ENCODE measurements around the gene SMU1.
"Not testable (repeated sequence)": the region's sequence is repeated elsewhere in the genome, so short reads cannot be mapped to it uniquely, and the experiment has no call there.

SMU1 gene

DNA sequence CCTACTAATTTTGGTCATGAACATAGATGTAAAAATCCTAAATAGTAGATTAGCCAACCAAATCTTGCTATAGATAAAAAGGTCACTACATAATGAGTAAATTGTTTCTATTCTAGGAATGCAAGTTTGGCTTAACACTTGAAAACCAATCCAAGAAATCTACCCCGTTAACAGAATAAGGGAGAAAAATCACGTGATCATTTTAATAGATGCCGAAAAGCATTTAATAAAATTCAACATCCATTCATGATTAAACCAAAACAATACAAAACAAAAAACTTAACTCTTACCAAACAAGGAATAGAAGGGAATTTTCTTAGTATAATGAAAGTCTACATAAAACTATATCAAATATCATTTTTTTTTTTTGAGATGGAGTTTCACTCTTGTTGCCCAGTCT is 20.7 kb upstream of the SMU1 start:
- DNase-seq (ENCODE audit: insufficient read length, low spot score) (no peak), FAIRE-seq (no peak)
- TF ChIP-seq POLR2A (IDR thresholded peaks at IDR 0.05; ENCODE audit: low read depth, low read length): no peak

DNA sequence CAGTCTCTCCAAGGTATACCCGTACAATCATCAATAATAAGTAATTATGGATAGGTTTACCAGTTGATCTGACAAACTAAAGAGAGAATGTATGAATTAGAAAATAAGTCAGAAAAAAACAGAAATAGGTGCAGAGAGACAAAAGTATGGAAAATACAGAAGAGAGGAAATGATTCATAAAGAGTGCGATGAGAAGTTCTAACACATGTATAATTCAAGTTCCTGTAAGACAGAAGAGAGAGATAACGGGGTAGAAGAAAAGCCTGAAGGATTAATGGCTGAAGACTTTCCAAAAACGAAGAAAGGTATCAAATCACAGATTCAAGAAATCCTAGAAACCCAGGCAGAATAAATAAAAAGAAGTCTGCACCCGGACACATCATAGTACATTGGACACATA is 16.2 kb upstream of the SMU1 start:
- no peak for TF ChIP-seq POLR2A (IDR thresholded peaks at IDR 0.05; ENCODE audit: low read depth, low read length)
- FAIRE-seq (no peak), DNase-seq (ENCODE audit: insufficient read length, low spot score) (no peak)

DNA sequence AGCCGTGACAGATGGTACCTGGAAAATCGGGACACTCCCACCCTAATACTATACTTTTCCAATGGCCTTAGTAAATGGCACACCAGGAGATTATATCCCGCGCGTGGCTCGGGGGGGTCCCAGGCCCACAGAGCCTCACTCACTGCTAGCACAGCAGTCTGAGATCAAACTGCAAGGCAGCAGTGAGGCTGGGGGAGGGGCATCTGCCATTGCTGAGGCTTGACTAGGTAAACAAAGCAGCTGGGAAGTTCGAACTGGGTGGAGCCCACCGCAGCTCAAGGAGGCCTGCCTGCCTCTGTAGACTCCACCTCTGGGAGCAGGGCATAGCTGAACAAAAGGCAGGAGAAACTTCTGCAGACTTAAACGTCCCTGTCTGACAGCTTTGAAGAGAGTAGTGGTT is 9.2 kb upstream of the SMU1 start:
- FAIRE-seq; DNase-seq (ENCODE audit: insufficient read length, low spot score): not testable (repeated sequence)

DNA sequence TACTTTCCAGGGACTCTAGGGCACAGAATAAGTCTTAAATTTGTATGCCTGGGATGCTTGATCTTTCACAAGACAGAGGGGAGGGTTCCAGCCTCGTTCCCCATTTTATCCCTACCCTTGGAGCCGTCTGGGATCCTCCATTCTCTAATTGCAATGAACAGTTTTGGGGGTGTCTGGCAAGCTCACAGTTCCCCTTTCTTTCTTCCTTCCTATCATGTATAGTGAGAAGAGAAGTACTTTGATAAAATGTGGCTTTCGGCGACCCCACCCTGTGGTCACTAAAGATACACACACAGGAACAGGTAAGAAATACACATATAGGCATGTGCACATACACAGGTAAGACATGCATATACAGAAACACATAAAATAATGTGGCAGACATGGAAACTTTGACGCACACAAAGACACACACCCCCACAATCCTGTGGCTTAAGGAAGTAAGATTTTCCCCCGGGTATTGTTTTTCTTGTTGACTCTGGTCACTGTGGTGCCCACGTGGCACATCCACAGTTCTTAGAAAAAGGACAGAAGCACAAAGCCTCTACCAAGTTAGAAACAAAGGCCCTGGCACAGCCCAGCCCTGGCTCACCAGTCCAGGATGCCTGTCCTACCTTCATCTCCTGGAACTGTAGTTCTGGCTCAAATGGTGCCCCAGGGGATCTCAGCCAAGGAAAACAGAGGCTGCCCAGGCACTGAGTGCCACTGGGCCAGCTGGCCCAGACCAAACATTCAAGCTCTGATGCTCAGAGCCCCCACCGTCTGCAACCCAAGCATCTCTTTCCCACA is 6.3 kb upstream of the SMU1 start:
- no peak for TF ChIP-seq POLR2A (IDR thresholded peaks at IDR 0.05; ENCODE audit: low read depth, low read length)
- FAIRE-seq (no peak), DNase-seq (ENCODE audit: insufficient read length, low spot score) (no peak)

DNA sequence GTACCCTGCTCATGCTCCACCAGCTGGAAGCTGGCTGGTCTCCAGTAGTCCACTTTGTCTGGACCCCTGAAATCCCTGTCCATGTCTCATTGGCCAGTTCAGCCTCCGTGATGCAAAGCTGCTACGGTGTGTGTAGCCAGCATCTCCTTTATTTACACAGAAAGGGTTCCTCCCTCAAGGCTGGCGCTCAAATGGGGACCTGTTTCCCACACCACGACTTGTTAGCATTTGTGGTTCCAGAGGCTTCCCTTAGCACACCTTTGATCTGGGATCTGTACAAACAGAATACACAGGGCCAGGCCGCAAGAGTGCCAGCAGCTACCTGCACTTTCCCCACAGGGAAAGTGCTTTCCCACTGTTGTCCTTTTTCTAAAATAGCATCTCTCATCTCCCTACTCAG is 5.7 kb upstream of the SMU1 start:
- DNase-seq (ENCODE audit: insufficient read length, low spot score): no peak
- FAIRE-seq: no peak
- TF ChIP-seq POLR2A (IDR thresholded peaks at IDR 0.05; ENCODE audit: low read depth, low read length): no peak

DNA sequence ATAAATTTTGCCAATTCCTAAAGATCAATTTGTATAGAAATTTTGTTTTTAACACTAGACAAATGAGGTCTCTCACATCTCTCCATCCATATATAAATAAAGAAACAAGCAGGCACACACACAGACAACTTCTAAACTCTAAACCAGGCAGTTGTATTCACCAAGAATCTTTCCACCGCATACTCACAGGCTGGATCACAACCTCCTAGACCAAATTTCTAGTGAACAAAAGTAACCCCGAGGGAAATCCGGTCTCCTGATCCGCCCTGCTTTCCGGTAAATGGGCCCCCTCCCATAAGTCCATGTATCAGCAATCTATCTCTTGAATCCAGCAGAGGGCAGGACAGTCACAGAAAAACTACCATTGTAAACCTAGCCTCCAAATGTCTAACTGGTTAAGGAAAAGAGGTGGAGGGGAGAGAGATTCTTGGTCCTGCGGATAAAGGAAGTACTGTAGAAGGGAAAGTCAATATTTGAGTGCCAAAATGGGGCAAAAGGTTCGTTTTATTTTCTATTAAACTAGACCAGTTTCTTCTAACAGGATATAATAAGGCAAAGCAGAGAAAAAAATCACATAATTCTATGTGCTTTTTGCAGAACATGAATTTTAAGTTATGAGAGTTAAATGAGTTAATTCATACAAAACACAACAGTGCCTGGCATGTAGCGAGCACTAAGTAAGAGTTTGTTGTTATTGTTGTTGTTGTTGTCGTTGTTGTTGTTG is 4.8 kb upstream of the SMU1 start:
- FAIRE-seq (peak; percentile 75), DNase-seq (ENCODE audit: insufficient read length, low spot score) (peak; percentile 45)
- no peak for TF ChIP-seq POLR2A (IDR thresholded peaks at IDR 0.05; ENCODE audit: low read depth, low read length)

DNA sequence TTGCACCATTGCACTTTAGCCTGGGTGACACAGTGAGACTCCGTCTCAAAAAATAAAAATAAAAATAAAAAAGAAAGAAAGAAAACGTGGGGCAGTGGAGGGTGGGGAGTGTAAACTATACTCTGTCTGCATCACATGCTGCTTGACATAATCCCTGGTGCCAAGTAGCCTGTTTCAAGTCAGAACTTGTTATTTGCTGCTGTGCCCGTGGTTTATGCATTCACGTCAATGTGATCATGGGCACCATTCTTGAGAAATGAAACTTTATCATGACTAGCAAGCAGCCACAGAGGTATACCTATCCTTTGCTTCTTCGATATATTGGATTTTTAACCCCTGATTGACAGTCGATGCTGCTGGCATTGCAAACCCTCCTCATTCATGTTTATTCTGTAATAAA is 4.1 kb upstream of the SMU1 start:
- FAIRE-seq (no peak), DNase-seq (ENCODE audit: insufficient read length, low spot score) (no peak)
- no peak for TF ChIP-seq POLR2A (IDR thresholded peaks at IDR 0.05; ENCODE audit: low read depth, low read length)

DNA sequence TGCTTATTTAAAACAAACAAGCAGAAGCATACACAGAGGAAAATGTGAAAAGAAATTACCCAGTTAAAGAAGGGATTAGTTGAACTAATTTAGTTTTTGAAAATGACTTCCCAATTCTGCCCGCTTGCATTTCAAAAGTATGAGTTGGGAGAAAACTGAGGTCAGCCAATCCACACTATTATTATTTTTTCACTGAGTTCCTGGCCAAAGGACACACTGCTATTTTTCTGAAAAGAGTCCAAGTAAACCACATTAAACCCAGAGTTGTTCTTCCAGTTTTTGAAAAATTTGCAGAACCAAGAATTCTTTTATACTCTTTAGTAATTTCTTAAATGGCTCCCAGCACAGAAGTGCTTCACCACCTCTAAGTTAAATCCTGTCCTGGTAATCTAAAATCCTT is 7.5 kb downstream of the SMU1 start:
- no peak for TF ChIP-seq POLR2A (IDR thresholded peaks at IDR 0.05; ENCODE audit: low read depth, low read length)
- no peak for DNase-seq (ENCODE audit: insufficient read length, low spot score)
- no peak for FAIRE-seq

DNA sequence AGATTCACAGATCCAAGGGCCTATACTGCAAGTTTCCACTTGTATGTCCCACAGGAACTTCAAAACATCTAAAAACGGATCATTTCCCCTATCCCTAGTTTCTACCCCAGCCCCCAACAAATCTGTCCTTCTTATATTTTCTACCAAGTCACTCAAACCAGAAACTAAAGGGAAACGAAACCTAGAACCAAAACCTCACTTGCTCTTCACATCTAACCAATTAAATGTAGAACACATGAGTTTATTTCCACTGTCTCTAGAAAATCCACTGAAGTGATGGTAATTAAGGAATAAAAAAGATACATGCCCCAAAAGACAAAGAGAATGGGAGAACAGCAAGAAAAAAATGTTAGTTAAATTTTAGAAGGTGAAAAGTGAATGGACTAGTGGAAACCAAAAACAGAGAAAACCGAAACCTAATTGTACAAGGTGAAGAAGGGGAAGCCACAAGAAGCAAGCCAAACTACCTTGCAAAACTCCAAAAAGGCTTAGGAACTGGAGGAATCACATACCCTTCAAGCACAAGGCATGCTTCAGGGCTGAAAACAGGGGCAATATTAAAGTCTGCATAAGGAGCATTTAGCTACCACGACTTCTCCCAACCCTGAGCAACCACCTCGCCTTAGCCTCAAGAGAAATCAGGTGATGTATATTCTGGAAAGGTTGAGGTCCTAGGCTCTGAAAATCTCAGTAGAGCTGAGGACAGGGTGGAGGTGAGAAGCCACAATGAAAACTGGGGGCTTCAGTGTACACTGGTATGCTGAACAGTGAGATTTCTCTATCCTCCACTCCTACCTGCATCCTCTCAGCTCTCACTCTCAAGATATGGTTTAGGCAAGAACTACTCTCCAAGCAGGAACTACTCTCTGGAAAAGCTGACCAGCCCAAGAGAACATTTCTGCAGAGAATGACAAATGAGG is 11.1 kb downstream of the SMU1 start:
- no peak for TF ChIP-seq POLR2A (IDR thresholded peaks at IDR 0.05; ENCODE audit: low read depth, low read length)
- FAIRE-seq: no peak
- DNase-seq (ENCODE audit: insufficient read length, low spot score): no peak

DNA sequence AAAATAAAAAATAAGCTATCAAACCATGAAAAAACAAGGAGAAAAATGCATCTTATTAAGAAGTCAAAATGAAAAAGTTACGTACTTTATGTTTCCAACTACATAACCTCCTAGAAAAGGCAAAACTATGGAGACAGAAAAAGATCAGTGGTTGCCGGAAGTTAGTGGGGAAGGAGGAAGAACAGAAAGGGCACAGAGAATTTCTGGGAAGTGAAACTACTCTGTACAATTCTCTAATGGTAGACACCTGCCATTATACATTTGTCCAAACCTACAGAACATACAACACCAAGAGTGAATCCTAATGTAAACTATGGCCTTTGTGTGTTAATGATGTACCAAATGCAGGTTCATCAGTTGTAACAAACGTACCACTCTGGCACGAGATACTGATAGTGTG is 25.3 kb downstream of the SMU1 start:
- FAIRE-seq: no peak
- no peak for TF ChIP-seq POLR2A (IDR thresholded peaks at IDR 0.05; ENCODE audit: low read depth, low read length)
- no peak for DNase-seq (ENCODE audit: insufficient read length, low spot score)

DNA sequence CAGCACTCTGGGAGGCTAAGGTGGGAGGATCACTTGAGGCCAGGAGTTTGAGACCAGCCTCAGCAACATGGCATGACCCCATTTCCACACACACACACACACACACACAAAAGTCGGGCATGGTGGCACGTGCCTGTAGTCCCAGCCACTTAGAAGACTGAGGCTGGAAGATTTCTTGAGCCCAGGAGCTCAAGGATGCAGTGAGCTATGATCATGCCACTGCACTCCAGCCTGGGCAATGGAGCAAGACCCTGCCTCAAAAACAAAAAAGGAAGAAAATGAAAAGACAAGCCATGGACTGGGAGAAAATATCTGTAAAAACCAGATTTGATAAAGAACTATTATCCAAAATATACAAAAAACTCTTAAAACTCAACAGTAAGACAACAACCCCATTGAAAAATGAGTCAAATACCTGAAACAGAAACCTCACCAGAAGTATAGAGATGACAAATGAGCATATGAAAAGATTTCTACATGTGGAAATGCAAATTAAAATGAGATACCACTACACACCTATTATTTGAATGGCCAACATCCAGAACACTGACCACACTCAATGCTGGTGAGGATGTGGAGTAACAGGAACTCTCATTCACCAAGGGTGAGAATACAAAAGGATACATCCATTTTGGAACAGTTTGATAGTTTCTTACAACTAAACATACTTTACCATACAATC is 26.7 kb downstream of the SMU1 start:
- FAIRE-seq: no peak
- no peak for DNase-seq (ENCODE audit: insufficient read length, low spot score)
- TF ChIP-seq POLR2A (IDR thresholded peaks at IDR 0.05; ENCODE audit: low read depth, low read length): no peak

DNA sequence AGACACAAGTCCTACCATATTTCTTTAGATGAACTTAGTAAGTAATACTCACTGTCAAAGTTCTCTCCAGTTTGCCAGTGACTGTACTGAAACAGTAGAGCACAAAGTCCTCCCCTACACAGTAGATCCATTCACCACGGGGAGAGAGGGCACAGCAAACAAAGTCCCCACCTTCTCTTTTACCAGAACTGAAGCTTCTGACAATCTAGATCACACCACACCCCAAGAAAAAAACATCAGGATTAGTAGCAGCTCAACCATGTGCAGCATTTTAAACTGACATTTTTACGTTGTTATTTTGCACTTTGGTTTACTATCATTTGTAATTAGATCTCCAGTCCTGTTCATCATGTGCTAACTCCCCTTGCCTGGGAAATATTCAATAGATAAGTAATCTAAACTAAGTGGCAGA is 28.4 kb downstream of the SMU1 start:
- TF ChIP-seq POLR2A (IDR thresholded peaks at IDR 0.05; ENCODE audit: low read depth, low read length): no peak
- DNase-seq (ENCODE audit: insufficient read length, low spot score) (no peak), FAIRE-seq (no peak)

DNA sequence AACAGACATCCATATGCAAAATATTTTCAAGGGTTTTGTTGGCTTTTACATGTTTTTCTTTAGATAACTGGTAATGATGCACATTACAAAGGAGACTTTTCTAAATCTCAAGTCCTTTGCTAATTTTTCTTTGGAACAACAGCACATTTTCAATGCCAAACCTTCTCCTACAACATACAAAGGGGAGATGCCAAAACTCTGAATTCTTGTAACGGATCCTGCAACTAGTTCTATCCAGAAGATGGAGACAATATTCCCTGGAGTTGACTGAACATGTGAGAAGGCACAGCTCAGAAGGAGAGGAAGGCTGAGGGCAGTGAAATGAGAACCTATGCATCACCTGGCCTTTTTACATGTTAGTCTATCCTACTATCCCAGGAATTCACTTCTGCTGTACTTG is 30.4 kb downstream of the SMU1 start:
- TF ChIP-seq POLR2A (IDR thresholded peaks at IDR 0.05; ENCODE audit: low read depth, low read length): no peak
- no peak for FAIRE-seq
- DNase-seq (ENCODE audit: insufficient read length, low spot score): no peak

Measured in H54 (cell line).